GM18519 (cell line): ENCODE data around the gene FGF19.

Experiments
- ATAC-seq: cut with Tn5 transposase; IDR thresholded peaks from one replicate; pipeline ENCODE4 v1.9.1; 2021; ENCODE audit warnings: mild to moderate bottlenecking, moderate library complexity; ENCODE audit not compliant: unreplicated experiment, low FRiP score

The FGF19 gene

GRCh38 chr11:69703768-69704507 is at the start of gene FGF19:
TSS of gene FGF19 (minus strand) at chr11:69704022. CDS start at chr11:69703876, 146 bp downstream.
- no peak for ATAC-seq

- no peak for ATAC-seq
Observed at GRCh38 chr11:69752890-69753289, 49.1 kb upstream of the FGF19 start.

- no peak for ATAC-seq
Observed at GRCh38 chr11:69750875-69751597, 47.2 kb upstream of the FGF19 start.

- ATAC-seq: no peak
Observed at GRCh38 chr11:69750108-69750850, 46.5 kb upstream of the FGF19 start.

GRCh38 chr11:69748637-69749036 is 44.8 kb upstream of the FGF19 start:
- no peak for ATAC-seq

- no peak for ATAC-seq
Observed at GRCh38 chr11:69746752-69747742, 43.2 kb upstream of the FGF19 start.

GRCh38 chr11:69746140-69746539 is 42.3 kb upstream of the FGF19 start:
- ATAC-seq: no peak

GRCh38 chr11:69745201-69745600 is 41.4 kb upstream of the FGF19 start:
- ATAC-seq: no peak

GRCh38 chr11:69744435-69744834 is 40.6 kb upstream of the FGF19 start:
- no peak for ATAC-seq

GRCh38 chr11:69734841-69735240 is 31.0 kb upstream of the FGF19 start:
- no peak for ATAC-seq

GRCh38 chr11:69734367-69734766 is 30.5 kb upstream of the FGF19 start:
- ATAC-seq: no peak

GRCh38 chr11:69732910-69733309 is 29.1 kb upstream of the FGF19 start:
- no peak for ATAC-seq

GRCh38 chr11:69731110-69731509 is 27.3 kb upstream of the FGF19 start:
- ATAC-seq: no peak

- no peak for ATAC-seq
Observed at GRCh38 chr11:69730500-69730899, 26.7 kb upstream of the FGF19 start.

- no peak for ATAC-seq
Observed at GRCh38 chr11:69729252-69729651, 25.4 kb upstream of the FGF19 start.

- ATAC-seq: no peak
Observed at GRCh38 chr11:69727266-69727665, 23.4 kb upstream of the FGF19 start.

GRCh38 chr11:69726481-69726880 is 22.7 kb upstream of the FGF19 start:
- ATAC-seq: no peak

- ATAC-seq: no peak
Observed at GRCh38 chr11:69726019-69726418, 22.2 kb upstream of the FGF19 start.

GRCh38 chr11:69721745-69722144 is 17.9 kb upstream of the FGF19 start:
- no peak for ATAC-seq

GRCh38 chr11:69721106-69721505 is 17.3 kb upstream of the FGF19 start:
- no peak for ATAC-seq
